H1 (cell line): ENCODE measurements around the gene RER1. TPM values are rescaled to one million over a fixed set of nuclear protein-coding genes. Genes with fewer than 3 reads are reported as not detected.

Experiments
- CBX8 ChIP-seq: fragments of 300-800, 300-1000 bp; sonication (generic); IDR thresholded peaks from 2 replicates; pipeline ENCODE4 v1.7.1; 2016; ENCODE audit warnings: low read depth, low read length, borderline replicate concordance
- CHD2 ChIP-seq: IDR thresholded peaks from 2 replicates; pipeline ENCODE4 v1.6.1; 2012; ENCODE audit warnings: low read length, improper control_type of control experiment
- EGR1 ChIP-seq: IDR thresholded peaks from 2 replicates; pipeline ENCODE4 v1.6.1; 2011; ENCODE audit warnings: low read depth, low read length, borderline replicate concordance
- NANOG ChIP-seq: IDR thresholded peaks from 2 replicates; pipeline ENCODE4 v1.6.1; 2011; ENCODE audit warnings: low read length, low read depth, mild to moderate bottlenecking, inconsistent platforms; ENCODE audit not compliant: insufficient read depth, poor library complexity, severe bottlenecking
- RNF2 ChIP-seq: fragments of 200-900, 300-1000 bp; sonication (generic); IDR thresholded peaks from 2 replicates; pipeline ENCODE4 v1.7.1; 2016; ENCODE audit warnings: borderline replicate concordance, low read depth, mild to moderate bottlenecking, antibody characterized with exemption, low read length; ENCODE audit not compliant: poor library complexity, severe bottlenecking; ENCODE audit errors: missing control alignments
- SIRT6 ChIP-seq: IDR thresholded peaks from one replicate; pipeline ENCODE4 v1.7.1; 2012; ENCODE audit warnings: low read length, inconsistent platforms
- polyA plus RNA-seq, 7 experiments: library from polyadenylated mRNA; depleted of rRNA in 3 of 7; stranded (reverse) in 5 of 7; unstranded in 2 of 7; fragments of >200 nt in 5 of 7; fragments of 200-250 nt in 2 of 7; gene quantifications; 1 replicate in 5 of 7; 2 replicates in 1 of 7; 4 replicates in 1 of 7; pipeline versions ENCODE4 v1.2.1 to v1.2.3, GENCODE V29; 2011 to 2013; ENCODE audit warnings: missing spikeins in 2 of 7, mixed read lengths in 2 of 7
- total RNA-seq: library from RNA; stranded (reverse); fragmentation: NEBNext Ultra II Directional; extraction: Animal tissue kit (Norgen Biotek cat#: 25700); gene quantifications from 2 replicates; pipeline ENCODE4 v1.2.1, GENCODE V29; 2021

Gene RER1
- total and polyA plus RNA-seq, 2 of the 8 experiments (the other 6 are each of a cell fraction or from before 2014, with no cell fraction given) = 102 to 134 TPM

GRCh38 chr1:2350911-2351655, 40.6 kb upstream of the RER1 start (continued):
- TF ChIP-seq CHD2 (no peak), NANOG (no peak), EGR1 (no peak), CBX8 (no peak), RNF2 (no peak), SIRT6 (no peak)
- TF ChIP-seq, all 59 proteins: peak for 0
